Measurements from ENCODE around the gene PRR36. TPM values are rescaled to one million over a fixed set of nuclear protein-coding genes. Genes with fewer than 3 reads are reported as not detected.

PRR36 gene
- total and polyA plus RNA-seq, 10 of the 15 experiments (the other 5 are each of a cell fraction or from before 2014, with no cell fraction given), result 0.04 TPM; not detected in 9

DNA sequence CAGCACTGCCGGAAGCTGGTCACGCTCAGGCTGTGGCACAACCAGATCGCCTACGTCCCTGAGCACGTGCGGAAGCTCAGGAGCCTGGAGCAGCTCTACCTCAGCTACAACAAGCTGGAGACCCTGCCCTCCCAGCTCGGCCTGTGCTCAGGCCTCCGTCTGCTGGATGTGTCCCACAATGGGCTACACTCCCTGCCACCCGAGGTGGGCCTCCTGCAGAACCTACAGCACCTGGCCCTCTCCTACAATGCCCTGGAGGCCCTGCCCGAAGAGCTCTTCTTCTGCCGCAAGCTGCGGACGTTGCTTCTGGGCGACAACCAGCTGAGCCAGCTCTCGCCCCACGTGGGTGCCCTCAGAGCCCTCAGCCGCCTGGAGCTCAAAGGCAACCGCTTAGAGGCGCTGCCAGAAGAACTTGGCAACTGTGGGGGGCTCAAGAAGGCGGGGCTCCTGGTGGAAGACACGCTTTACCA is 26.2 kb upstream of the PRR36 start:
- H2AFZ ChIP-seq (ENCODE audit: control insufficient read depth, low read depth, low read length), result no peak overlapping the region
- TF ChIP-seq, protein P1, sequence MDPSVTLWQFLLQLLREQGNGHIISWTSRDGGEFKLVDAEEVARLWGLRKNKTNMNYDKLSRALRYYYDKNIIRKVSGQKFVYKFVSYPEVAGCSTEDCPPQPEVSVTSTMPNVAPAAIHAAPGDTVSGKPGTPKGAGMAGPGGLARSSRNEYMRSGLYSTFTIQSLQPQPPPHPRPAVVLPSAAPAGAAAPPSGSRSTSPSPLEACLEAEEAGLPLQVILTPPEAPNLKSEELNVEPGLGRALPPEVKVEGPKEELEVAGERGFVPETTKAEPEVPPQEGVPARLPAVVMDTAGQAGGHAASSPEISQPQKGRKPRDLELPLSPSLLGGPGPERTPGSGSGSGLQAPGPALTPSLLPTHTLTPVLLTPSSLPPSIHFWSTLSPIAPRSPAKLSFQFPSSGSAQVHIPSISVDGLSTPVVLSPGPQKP (IDR thresholded peaks at IDR 0.05; ENCODE audit: low read depth, low read length), result no peak
- TF ChIP-seq NR2C2 (IDR thresholded peaks at IDR 0.05; ENCODE audit: borderline replicate concordance, control insufficient read depth, insufficient read length, low read depth) (no peak), BRCA1 (IDR thresholded peaks at IDR 0.05; ENCODE audit: low read depth, low read length) (no peak), MXI1 (IDR thresholded peaks at IDR 0.05; ENCODE audit: low read depth, low read length) (no peak), IRF4 (IDR thresholded peaks at IDR 0.05; ENCODE audit: low read depth, low read length) (no peak), ZSCAN29 (IDR thresholded peaks at IDR 0.05) (no peak), TCF3 (IDR thresholded peaks at IDR 0.05; ENCODE audit: borderline replicate concordance, insufficient read depth, low read depth, low read length) (no peak), NBN (IDR thresholded peaks at IDR 0.05) (no peak), CHD2 (IDR thresholded peaks at IDR 0.05; ENCODE audit: borderline replicate concordance, low read depth, low read length) (no peak), KLF5 (IDR thresholded peaks at IDR 0.05; ENCODE audit: partially characterized antibody) (no peak), ZNF207 (IDR thresholded peaks at IDR 0.05; ENCODE audit: borderline replicate concordance) (no peak), CREM (IDR thresholded peaks at IDR 0.05; ENCODE audit: low read depth) (no peak), SMAD5 (IDR thresholded peaks at IDR 0.05; ENCODE audit: low read depth) (no peak), KDM1A (IDR thresholded peaks at IDR 0.05; ENCODE audit: borderline replicate concordance) (no peak)
- TF ChIP-seq, protein P2, sequence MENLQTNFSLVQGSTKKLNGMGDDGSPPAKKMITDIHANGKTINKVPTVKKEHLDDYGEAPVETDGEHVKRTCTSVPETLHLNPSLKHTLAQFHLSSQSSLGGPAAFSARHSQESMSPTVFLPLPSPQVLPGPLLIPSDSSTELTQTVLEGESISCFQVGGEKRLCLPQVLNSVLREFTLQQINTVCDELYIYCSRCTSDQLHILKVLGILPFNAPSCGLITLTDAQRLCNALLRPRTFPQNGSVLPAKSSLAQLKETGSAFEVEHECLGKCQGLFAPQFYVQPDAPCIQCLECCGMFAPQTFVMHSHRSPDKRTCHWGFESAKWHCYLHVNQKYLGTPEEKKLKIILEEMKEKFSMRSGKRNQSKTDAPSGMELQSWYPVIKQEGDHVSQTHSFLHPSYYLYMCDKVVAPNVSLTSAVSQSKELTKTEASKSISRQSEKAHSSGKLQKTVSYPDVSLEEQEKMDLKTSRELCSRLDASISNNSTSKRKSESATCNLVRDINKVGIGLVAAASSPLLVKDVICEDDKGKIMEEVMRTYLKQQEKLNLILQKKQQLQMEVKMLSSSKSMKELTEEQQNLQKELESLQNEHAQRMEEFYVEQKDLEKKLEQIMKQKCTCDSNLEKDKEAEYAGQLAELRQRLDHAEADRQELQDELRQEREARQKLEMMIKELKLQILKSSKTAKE (IDR thresholded peaks at IDR 0.05; ENCODE audit: low read depth, poor library complexity, severe bottlenecking), result no peak
- TF ChIP-seq, protein P3, sequence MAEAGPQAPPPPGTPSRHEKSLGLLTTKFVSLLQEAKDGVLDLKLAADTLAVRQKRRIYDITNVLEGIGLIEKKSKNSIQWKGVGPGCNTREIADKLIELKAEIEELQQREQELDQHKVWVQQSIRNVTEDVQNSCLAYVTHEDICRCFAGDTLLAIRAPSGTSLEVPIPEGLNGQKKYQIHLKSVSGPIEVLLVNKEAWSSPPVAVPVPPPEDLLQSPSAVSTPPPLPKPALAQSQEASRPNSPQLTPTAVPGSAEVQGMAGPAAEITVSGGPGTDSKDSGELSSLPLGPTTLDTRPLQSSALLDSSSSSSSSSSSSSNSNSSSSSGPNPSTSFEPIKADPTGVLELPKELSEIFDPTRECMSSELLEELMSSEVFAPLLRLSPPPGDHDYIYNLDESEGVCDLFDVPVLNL (IDR thresholded peaks at IDR 0.05; ENCODE audit: low read depth, low read length), result no peak
- TF ChIP-seq, protein P4, sequence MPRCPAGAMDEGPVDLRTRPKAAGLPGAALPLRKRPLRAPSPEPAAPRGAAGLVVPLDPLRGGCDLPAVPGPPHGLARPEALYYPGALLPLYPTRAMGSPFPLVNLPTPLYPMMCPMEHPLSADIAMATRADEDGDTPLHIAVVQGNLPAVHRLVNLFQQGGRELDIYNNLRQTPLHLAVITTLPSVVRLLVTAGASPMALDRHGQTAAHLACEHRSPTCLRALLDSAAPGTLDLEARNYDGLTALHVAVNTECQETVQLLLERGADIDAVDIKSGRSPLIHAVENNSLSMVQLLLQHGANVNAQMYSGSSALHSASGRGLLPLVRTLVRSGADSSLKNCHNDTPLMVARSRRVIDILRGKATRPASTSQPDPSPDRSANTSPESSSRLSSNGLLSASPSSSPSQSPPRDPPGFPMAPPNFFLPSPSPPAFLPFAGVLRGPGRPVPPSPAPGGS (IDR thresholded peaks at IDR 0.05; ENCODE audit: borderline replicate concordance, insufficient read depth, low read depth, low read length, poor library complexity, severe bottlenecking), result no peak
- intact Hi-C loops (cut with micrococcal nuclease; ENCODE audit: unreplicated experiment) (loop anchor here (10.0 kb wide), 1 partner anchor 216 kb away; the partner anchor contains the start of gene TRAPPC5), in situ Hi-C loops (cut with MboI) (no loop called here)
- no peaks in the 10 kb centered on the region for H3K9me3 ChIP-seq (replicated peaks; ENCODE audit: control insufficient read depth, insufficient read depth, low read length)
- WGBS (ENCODE audit: insufficient coverage, insufficient replicate concordance, low lambda C conversion rate, missing lambda C conversion rate), result 74% methylated on average over 21 of the region's 21 CpGs
- no peak for FAIRE-seq
- H3K27me3 ChIP-seq (replicated peaks in 1 of 2; ENCODE audit: control insufficient read depth in 2 of 2, insufficient read depth in 2 of 2, low read length in 1 of 2), result no peaks in the 10 kb centered on the region
- peaks cover 14% of the 10 kb centered on the region for H3K4me1 ChIP-seq (ENCODE audit: control insufficient read depth, insufficient read depth, low read length)
- no peak overlapping the region for H3K27ac ChIP-seq (ENCODE audit: control insufficient read depth, insufficient read depth)
- ChIA-PET CTCF (interaction anchor here (1.1 to 1.4 kb wide), 4 partner anchors 10 to 262 kb away, joined by 3 to 6 read pairs (median 4); partner anchors contain the start of gene SNAPC2), SMC1A (ENCODE audit: uncharacterized antibody, unreplicated experiment) (no interaction called here), RAD21 (ENCODE audit: unreplicated experiment) (interaction anchor here (1.2 to 1.9 kb wide), 2 partner anchors 20 to 332 kb away, joined by 3 to 4 read pairs; no protein-coding TSS in a partner anchor), POLR2A (interaction anchor here (0.5 kb wide), 1 partner anchor 763 kb away, joined by 3 read pairs; no protein-coding TSS in a partner anchor)
- no peak overlapping the region for H3K4me2 ChIP-seq (ENCODE audit: control insufficient read depth, insufficient read depth)
- DNase-seq (ENCODE audit: low read depth, low spot score), result no peak
- BruUV-seq (replicated peaks), result no TSS peak
- H3K36me3 ChIP-seq (ENCODE audit: control insufficient read depth in 2 of 2, insufficient read depth in 2 of 2, low read length in 1 of 2), result no peaks in the 10 kb centered on the region
- ATAC-seq, result no peak
- H3K9ac ChIP-seq (ENCODE audit: control insufficient read depth, insufficient read depth, low read length), result no peak overlapping the region
- peaks cover 22% of the 10 kb centered on the region for H3K79me2 ChIP-seq (ENCODE audit: control insufficient read depth, insufficient read depth, low read length)
- peaks cover 9% of the 10 kb centered on the region; the same call in 1 of the 2 replicates for H4K20me1 ChIP-seq (ENCODE audit: control insufficient read depth, insufficient read depth)
- H3K4me3 ChIP-seq, result no peak overlapping the region
